GM18861 (cell line): ENCODE measurements around the gene TRIM7.
"Not testable (repeated sequence)": the region's sequence is repeated elsewhere in the genome, so short reads cannot be mapped to it uniquely, and the experiment has no call there.

Experiments used
- ATAC-seq: cut with Tn5 transposase; IDR thresholded peaks from one replicate; pipeline ENCODE4 v1.9.1; 2021; ENCODE audit not compliant: unreplicated experiment

The TRIM7 gene

DNA sequence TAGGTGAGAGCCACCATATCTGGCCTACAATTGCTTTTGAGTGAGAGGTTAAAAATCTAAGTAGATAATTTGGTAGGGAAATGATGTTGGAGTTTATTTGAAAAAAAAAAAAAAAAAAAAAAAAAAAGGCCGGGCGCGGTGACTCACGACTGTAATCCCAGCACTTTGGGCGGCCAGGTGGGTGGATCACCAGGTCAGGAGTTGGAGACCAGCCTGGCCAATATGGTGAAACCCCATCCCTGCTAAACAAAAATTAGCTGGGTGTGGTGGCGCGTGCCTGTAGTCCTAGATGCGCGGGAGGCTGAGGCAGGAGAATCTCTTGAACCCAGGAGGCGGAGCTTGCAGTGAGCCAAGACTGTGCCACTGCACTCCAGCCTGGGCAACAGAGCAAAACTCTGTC, 9.3 kb upstream of the TRIM7 start:
- not testable (repeated sequence) for ATAC-seq

DNA sequence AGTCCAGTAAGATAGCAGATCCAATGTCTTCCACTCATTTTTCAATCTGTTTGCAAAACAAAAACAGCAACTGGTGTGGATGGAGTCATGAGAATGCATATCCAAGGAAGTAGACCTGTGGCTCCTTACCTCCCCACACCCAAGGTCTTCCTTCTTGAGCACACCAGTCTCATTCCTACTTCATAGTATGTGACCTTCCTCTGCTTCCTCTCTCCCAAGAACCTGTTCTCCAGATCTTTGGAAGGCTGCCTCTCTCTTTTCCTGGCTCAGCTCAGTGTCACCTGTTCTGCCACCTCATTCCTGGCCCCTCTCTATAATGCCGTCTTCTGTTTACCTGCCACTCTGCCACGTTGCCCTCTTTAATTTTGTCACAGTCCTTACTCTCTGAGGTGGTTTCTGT, 7.9 kb upstream of the TRIM7 start:
- ATAC-seq, result no peak

DNA sequence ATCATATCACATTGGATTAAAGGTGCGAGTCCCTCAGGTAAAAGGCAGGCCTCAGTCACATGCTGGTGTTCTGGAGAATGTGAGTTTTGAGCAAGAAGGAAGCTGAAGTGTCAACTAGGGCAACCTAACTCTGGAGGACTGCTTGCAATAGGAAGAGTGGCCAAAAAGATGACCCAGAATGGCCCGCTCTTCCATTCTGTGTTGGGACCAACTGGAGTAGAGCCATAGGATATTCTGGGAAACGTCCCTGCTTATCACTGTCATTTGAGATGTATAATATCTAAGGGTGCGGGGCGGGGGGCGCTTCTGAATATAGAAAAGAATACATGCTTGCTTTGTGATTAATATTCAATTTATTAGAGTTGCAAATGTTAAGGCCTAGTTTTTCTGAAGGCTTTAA, 7.1 kb upstream of the TRIM7 start:
- no peak for ATAC-seq

DNA sequence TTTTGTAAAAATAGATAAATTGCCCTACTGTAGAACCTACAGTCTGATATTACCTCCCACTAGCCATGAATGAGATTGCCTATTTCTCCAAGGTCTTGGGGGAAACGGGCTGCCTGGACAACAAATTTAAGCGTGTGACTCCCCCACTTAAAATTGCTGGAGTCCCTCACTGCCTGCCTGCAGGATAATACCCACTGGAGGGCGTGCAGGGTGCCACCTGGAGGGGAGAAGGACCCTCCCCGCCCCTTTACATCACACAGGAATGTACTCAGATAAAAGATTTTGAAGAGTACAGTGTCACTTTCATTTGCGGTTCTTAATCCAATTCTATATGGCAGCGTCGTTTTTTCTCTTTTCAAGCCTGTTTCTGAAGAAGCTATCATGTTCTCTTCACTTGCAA, 6.2 kb upstream of the TRIM7 start:
- no peak for ATAC-seq

DNA sequence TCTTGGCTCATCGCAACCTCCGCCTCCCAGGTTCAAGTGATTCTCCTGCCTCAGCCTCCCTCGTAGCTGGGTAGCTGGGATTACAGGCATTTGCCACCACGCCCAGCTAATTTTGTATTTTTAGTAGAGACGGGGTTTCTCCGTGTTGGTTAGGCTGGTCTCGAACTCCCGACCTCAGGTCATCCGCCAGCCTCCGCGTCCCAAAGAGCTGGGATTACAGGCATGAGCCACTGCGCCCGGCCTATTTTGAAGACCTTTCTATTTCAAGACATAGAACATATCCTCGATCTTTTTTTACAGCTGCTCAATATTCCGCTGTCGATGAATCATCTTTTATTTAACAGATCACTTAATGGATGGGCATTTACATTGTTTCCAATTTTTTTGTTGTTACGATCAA, 5.7 kb upstream of the TRIM7 start:
- ATAC-seq, result not testable (repeated sequence)

DNA sequence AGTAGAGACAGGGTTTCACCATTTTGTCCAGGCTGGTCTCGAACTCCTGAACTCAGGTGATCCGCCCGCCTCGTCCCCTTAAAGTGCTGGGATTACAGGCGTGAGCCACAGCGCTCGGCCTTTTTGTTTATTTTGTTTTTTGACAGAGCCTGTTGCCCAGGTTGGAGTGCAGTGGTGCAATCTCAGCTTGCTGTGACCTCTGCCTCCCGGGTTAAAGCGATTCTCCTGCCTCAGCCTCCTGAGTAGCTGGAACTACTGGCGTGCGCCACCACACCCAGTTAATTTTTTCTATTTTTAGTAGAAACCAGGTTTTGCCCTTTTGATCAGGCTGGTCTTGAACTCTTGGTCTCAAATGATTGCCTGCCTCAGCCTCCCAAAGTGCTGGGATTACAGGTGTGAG, 5.2 kb upstream of the TRIM7 start:
- ATAC-seq, result not testable (repeated sequence)

DNA sequence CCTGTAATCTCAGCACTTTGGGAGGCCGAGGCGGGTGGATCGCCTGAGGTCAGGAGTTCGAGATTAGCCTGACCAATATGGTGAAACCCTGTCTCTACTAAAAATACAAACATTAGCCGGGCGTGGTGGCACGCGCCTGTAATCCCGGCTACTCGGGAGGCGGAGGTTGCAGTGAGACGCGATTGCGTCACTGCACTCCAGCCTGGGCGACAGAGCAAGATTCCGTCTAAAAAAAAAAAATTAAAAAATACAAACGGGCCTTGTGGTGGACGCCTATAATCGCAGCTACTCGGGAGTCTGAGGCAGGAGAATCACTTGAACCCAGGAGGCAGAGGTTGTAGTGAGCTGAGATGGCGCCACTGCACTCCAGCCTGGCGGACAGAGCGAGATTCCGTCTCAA, 4.0 kb upstream of the TRIM7 start:
- ATAC-seq, result not testable (repeated sequence)

DNA sequence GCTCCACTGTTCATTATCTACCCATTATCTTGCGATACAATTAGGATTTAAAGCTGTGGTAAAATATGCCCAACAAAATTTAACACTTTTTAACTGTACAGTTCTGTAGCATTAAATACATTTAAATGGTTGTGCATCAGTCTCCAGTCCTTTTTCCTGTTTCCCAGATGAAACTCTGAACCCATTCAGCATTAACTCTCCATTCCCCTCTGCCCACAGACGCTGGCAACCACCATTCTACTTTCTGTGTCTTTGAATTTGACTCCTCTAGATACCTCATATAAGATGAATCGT, 2.9 kb upstream of the TRIM7 start:
- ATAC-seq, result no peak

DNA sequence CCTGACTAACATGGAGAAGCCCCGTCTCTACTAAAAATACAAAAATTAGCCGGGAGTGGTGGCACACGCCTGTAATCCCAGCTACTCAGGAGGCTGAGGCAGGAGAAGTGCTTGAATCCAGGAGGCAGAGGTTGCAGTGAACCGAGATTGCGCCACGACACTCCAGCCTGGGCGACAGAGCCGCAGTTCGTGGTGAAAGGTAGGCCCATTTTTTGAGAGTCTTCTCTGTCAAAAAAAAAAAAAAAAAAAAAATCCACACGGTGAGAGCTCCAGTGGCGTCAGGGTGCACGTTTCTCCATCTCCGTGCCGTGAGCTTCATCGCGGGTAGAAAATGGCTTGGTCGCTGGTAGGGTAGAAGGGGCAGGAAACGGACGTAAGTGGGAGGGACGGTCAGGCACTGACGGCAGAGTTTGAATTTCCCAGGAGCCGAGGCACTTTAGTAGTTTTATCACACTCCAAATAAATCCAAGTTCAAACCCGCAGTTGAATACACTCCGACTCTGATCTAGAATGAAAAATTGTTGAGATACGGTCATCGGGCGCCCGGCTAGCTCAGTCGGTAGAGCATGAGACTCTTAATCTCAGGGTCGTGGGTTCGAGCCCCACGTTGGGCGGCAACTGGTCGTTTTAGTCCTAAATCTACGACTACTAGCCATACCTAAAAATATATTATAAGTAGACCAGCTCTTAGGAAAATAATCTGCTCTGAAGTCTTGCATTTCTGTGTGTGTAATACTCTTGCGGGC, 2.4 kb upstream of the TRIM7 start:
- ATAC-seq, result peak; percentile 29

DNA sequence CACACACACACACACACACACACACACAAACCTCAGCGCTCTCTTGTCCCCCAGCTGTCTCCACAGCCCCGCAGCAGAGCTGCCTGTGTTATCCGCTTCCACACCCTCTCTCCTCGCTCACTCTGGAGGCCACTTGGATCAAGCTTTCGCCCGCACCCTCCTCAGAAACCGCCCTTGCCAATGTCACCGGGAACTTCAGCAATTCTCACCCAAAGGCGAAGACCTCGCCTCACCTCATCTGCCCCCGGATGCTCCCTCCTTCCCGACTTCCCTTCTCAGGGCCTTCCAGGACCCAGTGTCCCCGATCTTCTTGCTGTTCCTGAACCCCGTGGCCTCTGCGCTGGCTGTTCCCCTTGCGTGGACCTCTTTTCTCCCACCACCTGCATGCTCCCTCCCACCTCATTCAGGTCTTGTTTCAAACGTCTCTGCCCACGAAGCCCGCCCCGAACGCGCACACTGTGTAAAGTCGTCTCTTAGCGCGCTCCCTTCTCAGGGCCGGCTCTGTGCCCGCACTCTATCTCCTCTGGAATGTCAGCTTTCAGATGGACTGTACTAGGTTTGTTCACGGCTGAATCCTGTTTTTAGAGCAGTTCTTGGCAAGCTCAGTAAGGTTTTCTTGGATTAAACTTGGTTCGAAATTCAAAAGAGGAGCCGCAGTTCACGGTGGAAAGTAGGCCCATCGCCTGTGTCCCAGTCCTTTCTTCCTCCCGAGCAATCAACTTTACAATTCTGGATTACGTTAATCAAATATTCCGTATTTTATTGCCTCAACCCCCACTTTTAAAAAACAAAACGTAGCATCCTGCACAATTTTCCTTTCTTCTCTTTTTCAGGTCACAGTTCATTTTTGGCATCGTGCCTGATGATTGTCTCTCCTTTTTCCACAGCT, 1.0 kb upstream of the TRIM7 start:
- ATAC-seq, result no peak

DNA sequence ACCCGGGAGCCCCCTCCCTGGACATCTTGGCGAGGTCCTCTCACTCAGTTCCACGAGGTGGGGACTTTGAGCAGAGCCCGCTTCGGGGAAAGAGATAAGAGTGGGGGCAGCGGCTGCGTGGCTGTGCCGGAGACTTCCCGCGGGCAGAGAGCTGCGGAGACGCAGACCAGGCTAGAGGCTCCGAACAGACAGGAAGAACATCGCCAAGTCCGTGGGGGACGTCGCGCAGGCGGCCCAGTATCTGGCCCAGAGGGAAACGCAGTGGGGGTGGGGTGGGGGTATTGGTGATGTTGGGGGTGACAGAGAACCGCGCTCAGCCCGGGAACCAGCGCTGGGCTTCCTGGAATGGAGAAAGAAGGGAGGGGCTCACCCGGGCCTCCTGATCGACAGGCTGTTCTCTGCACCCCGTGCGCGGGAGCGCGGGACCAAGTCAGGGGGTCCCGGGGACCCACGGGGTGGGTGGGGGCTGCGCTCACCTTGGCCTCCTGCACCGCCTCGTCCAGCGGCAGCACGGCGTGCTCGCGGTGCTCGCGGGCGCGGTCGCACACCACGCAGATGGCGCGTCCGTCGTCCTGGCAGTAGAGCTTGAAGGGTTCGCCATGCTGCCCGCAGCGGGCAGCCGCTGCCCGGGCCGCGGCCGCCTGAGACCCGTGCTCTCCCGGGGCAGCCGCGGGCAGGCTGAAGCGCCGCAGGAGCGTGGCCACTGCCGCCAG, 727 bp downstream of the TRIM7 start:
- no peak for ATAC-seq

DNA sequence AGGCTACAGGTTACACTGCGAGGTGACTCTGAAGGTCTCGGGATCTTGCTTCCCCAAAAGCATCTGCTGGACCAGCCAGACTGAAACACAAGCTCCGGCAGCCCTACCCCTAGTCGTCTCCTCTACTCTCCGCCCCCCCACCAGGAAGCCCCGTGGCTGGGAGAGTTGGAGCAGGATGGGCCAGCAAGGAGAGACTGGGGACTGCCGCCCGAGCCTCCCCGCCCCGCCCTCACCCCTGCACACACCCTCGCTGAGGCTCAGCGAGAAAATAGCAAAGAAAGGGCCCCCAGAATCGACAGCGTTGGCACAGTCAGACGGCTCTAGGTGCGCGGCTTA, 1.3 kb downstream of the TRIM7 start:
- ATAC-seq, result no peak

DNA sequence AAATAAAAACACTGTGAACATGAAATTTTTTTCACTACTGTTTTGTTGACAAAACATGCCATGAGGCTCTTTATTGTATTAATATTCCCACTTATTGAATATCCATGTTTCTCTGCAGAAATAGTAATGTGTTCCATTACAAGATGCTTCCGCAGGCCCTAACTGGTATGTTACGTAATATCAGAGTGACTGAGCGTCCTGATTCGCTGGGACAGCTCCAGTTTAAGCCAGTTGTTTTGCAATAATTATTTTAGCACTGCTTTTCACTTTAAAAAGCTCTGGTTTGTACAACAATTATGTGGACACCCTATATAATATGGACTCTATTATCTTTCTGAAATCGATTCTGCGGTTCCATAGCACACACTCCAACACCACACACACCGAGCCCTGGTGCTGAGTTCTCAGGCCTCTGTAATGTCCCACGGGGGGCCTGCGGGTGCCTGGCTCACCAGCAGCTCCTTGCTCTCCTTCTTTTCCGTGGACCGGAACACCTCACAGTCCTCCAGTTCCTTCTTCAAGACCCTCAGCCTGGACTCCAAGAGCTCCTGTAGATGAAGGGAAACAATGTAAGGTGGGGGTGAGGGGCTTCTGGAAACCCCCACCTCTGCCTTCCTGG, 1.8 kb downstream of the TRIM7 start:
- ATAC-seq, result no peak

DNA sequence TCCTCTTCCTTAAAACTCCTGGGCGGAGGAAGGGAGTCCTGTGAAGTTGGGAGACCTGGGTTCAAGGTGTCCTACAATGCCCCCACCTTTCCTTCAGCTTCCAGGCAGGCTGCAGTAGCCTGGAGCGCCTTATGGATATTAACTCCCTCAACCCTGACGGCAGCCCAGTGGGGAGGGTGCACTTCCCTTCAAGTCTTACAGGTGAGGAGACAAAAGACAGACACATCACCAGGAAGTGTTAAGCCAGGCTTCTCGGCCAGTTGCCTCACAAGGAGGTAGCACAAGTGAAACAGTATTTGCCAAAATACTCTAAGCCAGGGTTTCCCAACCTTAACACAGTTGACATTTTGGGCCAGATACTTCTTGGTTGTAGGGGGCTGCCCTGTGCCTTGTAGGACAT, 4.2 kb downstream of the TRIM7 start:
- ATAC-seq, result no peak

DNA sequence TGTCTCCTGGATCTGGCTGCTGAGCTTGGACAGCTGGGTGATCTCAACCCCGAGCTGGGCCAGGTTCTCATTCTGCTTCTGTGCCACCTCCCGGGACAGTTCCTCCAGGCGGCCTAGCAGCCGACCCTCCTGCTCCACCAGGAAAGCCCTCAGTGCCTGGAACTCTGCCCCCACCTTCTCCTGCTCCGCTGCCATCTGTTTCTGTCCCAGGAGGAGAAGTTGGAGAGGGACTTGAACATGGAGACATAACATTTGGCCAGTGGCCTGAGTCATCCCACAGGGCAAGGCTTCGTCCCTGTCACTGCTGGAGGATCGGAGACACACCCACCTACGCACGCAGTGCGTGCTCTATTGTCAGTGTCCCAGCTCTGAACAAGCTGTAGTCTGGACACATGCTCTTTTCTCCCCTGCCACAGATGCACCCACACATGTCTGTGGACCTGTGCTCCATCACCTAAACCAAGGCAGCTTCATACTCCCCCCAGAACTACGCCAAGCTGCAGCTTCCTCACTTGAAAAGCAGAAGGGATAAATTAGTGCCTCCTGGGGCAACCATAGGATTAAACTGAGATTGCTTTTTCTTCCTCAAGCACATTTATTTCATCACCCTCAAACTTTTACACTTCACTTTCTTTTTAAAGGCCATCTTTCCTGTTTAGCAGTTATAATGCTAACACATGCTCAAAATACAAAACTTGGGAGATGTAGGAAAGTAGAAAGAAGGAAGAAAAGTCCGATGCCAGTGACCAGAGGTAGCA, 4.9 kb downstream of the TRIM7 start:
- no peak for ATAC-seq

DNA sequence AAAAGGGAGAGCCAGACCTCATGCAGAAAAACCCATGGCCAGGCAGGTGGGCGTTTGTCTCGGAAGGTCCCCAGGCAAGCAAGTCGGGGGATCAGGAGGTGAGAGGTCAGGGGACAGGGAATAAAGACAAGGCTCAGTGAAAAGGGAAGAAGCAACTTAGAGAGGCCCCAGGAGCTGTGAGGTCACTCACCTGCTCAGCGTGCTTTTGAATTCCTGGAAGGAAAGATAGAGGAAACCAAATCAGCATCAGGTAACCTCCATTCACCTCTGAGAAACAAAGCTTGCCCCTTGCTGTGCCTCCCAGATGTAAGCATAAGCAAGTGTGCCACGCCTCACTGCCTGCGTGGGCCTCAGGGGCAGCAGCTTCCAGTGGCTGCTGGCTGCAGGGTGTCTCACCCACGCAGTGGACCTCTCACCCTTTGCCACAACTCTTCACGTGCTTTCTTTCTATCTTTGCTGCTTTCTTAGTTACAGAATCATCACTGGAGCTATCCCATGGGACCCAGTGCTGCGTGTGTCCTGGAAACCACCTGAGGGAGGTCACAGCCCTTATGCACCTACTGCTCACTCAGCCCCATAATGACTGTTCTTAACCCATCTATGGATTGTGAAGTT, 6.0 kb downstream of the TRIM7 start:
- ATAC-seq, result peak; percentile 87

DNA sequence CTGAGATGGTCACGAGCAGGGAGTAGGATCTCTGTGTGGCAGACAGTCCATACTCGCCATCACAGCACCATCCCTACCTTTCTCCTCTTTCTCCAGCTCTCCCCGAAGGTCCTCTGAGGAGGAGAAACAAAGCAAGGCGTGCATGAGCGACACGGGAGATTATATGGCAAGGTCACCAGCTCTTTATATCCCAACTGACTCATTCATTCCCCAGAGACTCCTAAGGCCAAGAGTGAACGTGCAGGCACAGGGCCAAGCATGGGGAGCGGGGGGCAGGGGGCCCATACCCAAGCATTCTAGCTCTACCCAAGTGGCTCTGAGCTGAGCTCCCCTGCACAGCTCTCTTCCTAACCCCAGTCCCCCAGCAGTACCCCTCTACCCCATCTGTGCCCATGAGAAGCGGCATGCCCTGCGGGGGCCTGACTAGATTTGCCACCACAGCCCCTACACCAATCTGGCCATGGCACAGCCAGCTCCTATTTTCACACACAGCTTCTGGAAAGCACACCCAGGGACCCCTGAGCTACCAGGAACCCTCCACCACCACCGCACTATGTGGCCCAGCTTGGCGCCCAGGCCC, 6.8 kb downstream of the TRIM7 start:
- no peak for ATAC-seq

DNA sequence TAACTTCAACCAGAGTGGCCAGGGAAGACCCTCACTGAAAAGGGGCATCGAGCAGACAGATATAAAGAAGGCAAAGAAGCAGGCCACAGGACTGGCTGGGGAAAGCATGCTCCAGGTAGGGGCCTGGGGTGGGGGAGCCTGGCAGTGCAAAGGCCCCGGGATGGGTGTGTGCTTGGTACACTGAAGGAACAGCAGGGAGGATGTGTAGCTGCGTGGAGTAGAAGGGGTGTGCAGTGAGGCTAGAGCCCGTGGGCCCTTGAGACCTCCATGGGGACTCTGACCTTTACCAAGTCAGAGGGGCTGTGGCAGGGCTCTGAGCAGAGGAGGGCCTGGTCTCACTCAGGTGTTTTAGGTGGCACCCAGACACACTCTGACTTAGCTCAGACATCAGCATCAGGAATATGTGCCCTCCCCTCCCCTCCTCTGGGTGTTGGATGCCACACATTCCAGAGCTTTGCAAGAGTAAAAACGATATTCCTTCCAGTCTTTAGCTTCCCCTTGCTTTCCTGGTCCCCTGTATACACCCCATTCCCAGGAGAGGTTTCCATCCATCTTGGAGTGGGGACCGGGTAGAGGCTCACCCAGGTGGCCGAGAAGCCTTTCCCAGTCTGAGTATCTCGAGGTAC, 7.6 kb downstream of the TRIM7 start:
- no peak for ATAC-seq

DNA sequence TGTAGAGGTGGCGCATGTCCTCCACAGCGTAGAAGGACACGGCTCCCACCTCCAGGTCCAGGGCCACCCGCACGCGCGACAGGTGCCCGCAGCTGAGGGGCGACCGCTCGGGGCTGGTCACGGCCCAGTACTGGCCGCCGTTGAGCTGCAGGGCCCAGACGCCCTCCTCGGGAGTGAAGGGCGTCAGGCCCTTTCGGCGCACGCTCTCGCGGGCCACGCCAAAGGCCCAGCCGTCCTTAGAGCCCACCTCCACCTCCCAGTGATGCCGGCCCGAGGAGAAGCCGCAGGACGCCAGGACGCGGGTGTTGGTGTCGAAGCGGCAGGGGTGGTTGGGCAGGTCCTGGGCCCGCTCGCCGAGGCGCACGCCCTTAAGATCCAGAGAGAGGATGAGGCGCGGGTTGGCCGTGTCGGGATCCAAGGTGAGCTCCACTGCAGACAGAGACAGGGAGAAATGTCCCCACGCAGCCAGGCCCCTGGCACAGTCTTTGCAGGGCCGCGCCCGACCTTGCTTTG, 9.7 kb downstream of the TRIM7 start:
- no peak for ATAC-seq
